SU-DHL-6 (cell line): Measurements from ENCODE around the gene MCCC2.
"Not testable (repeated sequence)": the region's sequence is repeated elsewhere in the genome, so short reads cannot be mapped to it uniquely, and the experiment has no call there.

Experiments
- H2AFZ ChIP-seq: fragments of 200-600 bp; sonication (generic); 2 replicates; pipeline ENCODE4 v1.6.1; 2014; ENCODE audit warnings: low read depth, mild to moderate bottlenecking, moderate library complexity, mixed read lengths, antibody characterized with exemption, low read length; ENCODE audit not compliant: severe bottlenecking
- H3F3A ChIP-seq: fragments of 200-600 bp; shearing (Covaris generic); 2 replicates; pipeline ENCODE4 v1.6.0; 2016; ENCODE audit warnings: antibody characterized with exemption, mild to moderate bottlenecking; ENCODE audit not compliant: insufficient read depth
- H3K27ac ChIP-seq: fragments of 200-600 bp; sonication (generic); 2 replicates; pipeline ENCODE4 v1.5.1; 2016; ENCODE audit warnings: low read depth, mild to moderate bottlenecking, low read length, moderate library complexity, mixed read lengths
- H3K27me3 ChIP-seq: fragments of 200-600 bp; sonication (generic), shearing (Covaris generic); 2 replicates; pipeline ENCODE4 v1.6.0; 2014; ENCODE audit warnings: mild to moderate bottlenecking, low read length
- H3K36me3 ChIP-seq: fragments of 200-600 bp; sonication (generic); 2 replicates; pipeline ENCODE4 v1.6.1; 2014; ENCODE audit warnings: mild to moderate bottlenecking, low read length, mixed read lengths
- H3K4me2 ChIP-seq: fragments of 300-600, 200-600 bp; shearing (Covaris generic), sonication (generic); 2 replicates; pipeline ENCODE4 v1.6.0; 2014; ENCODE audit warnings: low read length, low read depth, mild to moderate bottlenecking; ENCODE audit not compliant: poor library complexity, severe bottlenecking
- H3K4me3 ChIP-seq: fragments of 200-600 bp; sonication (generic); 2 replicates; pipeline ENCODE4 v1.5.1; 2014; ENCODE audit warnings: antibody characterized with exemption, low read length, mild to moderate bottlenecking, mixed read lengths; ENCODE audit not compliant: insufficient read depth, poor library complexity, severe bottlenecking
- H3K79me2 ChIP-seq: fragments of 200-600 bp; sonication (generic); 2 replicates; pipeline ENCODE4 v1.6.1; 2014; ENCODE audit warnings: mild to moderate bottlenecking, low read length, moderate library complexity; ENCODE audit not compliant: insufficient read depth
- H3K9ac ChIP-seq: fragments of 200-600 bp; sonication (generic); 2 replicates; pipeline ENCODE4 v1.7.0; 2014; ENCODE audit warnings: mild to moderate bottlenecking, low read length
- H3K9me2 ChIP-seq: fragments of 200-600 bp; sonication (generic); replicated peaks from 2 replicates; pipeline ENCODE4 v1.6.1; 2014; ENCODE audit warnings: low read length; ENCODE audit not compliant: insufficient read depth
- H3K9me3 ChIP-seq: fragments of 200-600 bp; sonication (generic); 2 replicates; pipeline ENCODE4 v1.6.1; 2014; ENCODE audit warnings: low read length, mixed read lengths; ENCODE audit not compliant: insufficient read depth
- H4K20me1 ChIP-seq: fragments of 200-600 bp; sonication (generic); 2 replicates; pipeline ENCODE4 v1.6.1; 2014; ENCODE audit warnings: low read depth, mild to moderate bottlenecking, antibody characterized with exemption, low read length, moderate library complexity, mixed read lengths
- CTCF ChIP-seq: fragments of 200-600 bp; sonication (generic); IDR thresholded peaks from one replicate; pipeline ENCODE4 v1.5.1; 2017; ENCODE audit warnings: antibody characterized with exemption, mild to moderate bottlenecking, low read length, moderate library complexity; ENCODE audit not compliant: insufficient read depth, poor library complexity, severe bottlenecking
- EZH2phosphoT487 ChIP-seq: fragments of 200-600 bp; sonication (generic), shearing (Covaris generic); conservative IDR thresholded peaks from 2 replicates; pipeline ENCODE4 v1.6.1; 2018; ENCODE audit warnings: mild to moderate bottlenecking, antibody characterized with exemption, low read length, moderate library complexity, mixed read lengths

Gene MCCC2

GRCh38 chr5:71563161-71563560, 24.0 kb upstream of the MCCC2 start:
- H3K9me2 ChIP-seq, result no peaks in the 10 kb centered on the region
- H3K9ac ChIP-seq, result no peak overlapping the region
- no peaks in the 10 kb centered on the region for H3F3A ChIP-seq
- no peak overlapping the region for H3K4me2 ChIP-seq
- no peaks in the 10 kb centered on the region for H4K20me1 ChIP-seq
- no peaks in the 10 kb centered on the region for H3K9me3 ChIP-seq
- no peak overlapping the region for H3K27ac ChIP-seq
- peaks cover 33% of the 10 kb centered on the region for H3K36me3 ChIP-seq
- no peak overlapping the region for H2AFZ ChIP-seq
- H3K4me3 ChIP-seq, result no peak overlapping the region
- no peaks in the 10 kb centered on the region for H3K27me3 ChIP-seq
- H3K79me2 ChIP-seq, result no peaks in the 10 kb centered on the region
- TF ChIP-seq EZH2phosphoT487 (no peak), CTCF (no peak)

GRCh38 chr5:71564895-71565294, 22.2 kb upstream of the MCCC2 start:
- Histone ChIP-seq H2AFZ (no peak overlapping the region), H3K9me3 (no peaks in the 10 kb centered on the region), H3K4me2 (no peak overlapping the region), H3K9me2 (no peaks in the 10 kb centered on the region), H3F3A (no peaks in the 10 kb centered on the region), H3K79me2 (no peaks in the 10 kb centered on the region), H3K9ac (no peak overlapping the region), H3K27ac (no peak overlapping the region), H3K36me3 (peaks cover 26% of the 10 kb centered on the region), H3K27me3 (no peaks in the 10 kb centered on the region), H3K4me3 (no peak overlapping the region), H4K20me1 (no peaks in the 10 kb centered on the region)
- TF ChIP-seq CTCF, result no peak
- no peak for TF ChIP-seq EZH2phosphoT487

- H3K4me3 ChIP-seq, result no peak overlapping the region
Measured at GRCh38 chr5:71569748-71570509, 17.2 kb upstream of the MCCC2 start.

GRCh38 chr5:71571811-71572210, 15.3 kb upstream of the MCCC2 start:
- H3K36me3 ChIP-seq, H3F3A ChIP-seq, H2AFZ ChIP-seq, H3K4me3 ChIP-seq, H3K79me2 ChIP-seq, H3K9ac ChIP-seq, H3K9me3 ChIP-seq, H3K9me2 ChIP-seq, H4K20me1 ChIP-seq, H3K27ac ChIP-seq, H3K27me3 ChIP-seq, H3K4me2 ChIP-seq: not testable (repeated sequence)

More at GRCh38 chr5:71569748-71570509, 17.2 kb upstream of the MCCC2 start:
- TF ChIP-seq EZH2phosphoT487 (no peak), CTCF (no peak)
- no peak overlapping the region for H3K9ac ChIP-seq
- no peaks in the 10 kb centered on the region for H3K79me2 ChIP-seq
- no peaks in the 10 kb centered on the region for H3K27me3 ChIP-seq
- H4K20me1 ChIP-seq, result no peaks in the 10 kb centered on the region
- no peak overlapping the region for H3K4me2 ChIP-seq
- no peaks in the 10 kb centered on the region for H3K9me3 ChIP-seq
- no peak overlapping the region for H2AFZ ChIP-seq
- H3K36me3 ChIP-seq, result peaks cover 9% of the 10 kb centered on the region
- no peaks in the 10 kb centered on the region for H3F3A ChIP-seq
- no peaks in the 10 kb centered on the region for H3K9me2 ChIP-seq
- no peak overlapping the region for H3K27ac ChIP-seq
